Raji (cell line): ENCODE measurements around the gene CTNNA2.

Source experiments
- POLR2A ChIP-seq: IDR thresholded peaks from 2 replicates; pipeline ENCODE4 v1.6.1; 2011; ENCODE audit warnings: low read depth, low read length, control low read depth; ENCODE audit not compliant: insufficient read depth

Gene CTNNA2

DNA sequence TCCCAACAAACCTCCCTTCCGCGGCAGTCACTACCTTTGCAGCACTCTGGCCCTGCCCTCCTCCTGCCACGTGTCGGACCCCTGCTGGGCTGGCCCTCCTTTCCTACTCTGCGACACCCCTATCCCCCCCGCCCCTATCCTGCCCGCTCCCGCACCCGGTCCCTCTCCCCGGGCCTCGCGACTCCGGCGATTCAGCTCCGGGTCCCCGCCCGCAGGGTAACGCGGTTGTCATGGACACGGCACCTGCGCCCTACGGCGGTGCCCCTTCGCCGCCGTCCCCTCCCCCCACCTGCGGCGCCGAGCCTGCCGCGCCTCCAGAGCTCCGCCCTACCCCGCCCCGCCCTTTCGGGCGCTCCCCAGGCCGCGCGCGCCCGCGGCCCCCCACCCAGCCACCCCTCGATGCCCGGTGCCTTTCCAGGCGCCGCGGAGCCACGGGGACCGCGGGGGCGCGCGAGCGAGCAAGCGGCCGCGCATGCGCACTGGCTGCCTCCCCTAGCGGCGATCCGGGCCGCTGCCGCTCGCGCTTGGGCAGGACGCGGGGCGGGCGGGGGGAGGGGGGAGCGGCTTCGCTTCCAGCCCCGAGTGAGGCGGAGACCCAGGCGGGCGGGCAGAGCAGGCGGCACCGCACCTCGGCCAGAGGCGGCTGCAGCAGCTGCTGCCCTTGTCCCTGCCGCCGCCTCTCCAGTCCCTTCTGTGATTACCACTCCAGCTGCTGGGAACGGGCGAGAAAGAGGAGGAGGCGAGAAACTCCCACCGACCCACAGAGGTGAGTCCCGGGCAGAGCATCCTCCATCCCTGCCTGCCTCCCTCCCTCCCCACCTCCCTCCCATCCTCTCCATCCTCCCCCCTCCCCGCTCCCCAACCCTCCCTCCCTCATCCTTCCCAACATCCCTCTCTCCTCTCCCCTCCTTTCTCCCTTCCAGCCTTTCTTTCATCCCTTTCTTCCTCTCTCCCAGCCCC lies at the start of gene CTNNA2:
Gene CTNNA2 (plus strand): TSS at position 610 of the 960 bp plus-strand sequence.
- TF ChIP-seq POLR2A = no peak

DNA sequence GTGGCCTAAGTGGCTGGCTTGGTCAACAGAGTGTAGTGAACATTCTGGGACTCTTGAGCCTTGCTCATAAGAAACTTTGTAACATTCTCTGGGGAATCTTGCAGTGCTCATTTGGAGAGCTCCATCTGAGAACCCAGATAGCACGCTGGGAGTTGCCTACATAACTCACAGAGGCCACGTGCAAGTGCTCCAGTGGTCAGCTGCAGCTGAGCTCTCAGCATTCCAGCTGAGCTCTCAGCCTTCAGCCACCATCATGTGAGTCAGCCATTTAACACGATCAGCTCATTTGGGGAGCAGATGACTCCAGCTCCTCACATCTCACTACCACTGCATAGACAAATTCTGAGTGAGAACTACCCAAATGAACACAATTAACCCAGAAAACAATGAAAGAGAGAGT lies 25.5 kb upstream of the CTNNA2 start:
- no peak for TF ChIP-seq POLR2A

DNA sequence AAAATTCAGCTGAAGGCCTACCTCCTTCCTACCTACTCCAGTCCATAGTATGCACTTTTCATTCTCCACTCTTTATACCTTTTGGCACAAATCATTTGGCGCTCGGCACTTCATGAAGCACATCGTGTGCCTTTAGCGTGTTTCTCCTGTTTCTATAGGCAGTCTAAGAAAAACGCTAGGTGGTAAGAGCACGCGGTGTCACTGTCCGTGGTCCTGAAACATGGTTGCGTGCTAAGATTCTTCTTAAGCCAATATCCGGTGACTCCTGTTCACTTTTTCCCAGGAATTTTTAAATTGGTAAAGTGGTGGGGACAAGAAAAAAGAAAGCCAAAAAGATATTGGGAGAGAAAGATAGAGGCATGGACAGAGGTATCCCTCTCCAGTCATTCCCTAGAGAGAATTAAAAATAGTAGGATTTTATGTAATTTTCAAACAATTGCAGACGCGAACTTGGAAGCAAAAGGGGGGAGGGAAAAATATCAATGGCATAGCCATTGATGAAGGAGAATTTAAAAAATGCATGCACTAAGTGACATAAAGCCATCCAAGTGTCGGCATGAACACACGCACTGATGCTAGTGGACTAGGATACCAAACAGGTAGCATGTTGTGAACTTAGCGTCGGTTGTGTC lies 1.4 kb upstream of the CTNNA2 start:
- TF ChIP-seq POLR2A = no peak

DNA sequence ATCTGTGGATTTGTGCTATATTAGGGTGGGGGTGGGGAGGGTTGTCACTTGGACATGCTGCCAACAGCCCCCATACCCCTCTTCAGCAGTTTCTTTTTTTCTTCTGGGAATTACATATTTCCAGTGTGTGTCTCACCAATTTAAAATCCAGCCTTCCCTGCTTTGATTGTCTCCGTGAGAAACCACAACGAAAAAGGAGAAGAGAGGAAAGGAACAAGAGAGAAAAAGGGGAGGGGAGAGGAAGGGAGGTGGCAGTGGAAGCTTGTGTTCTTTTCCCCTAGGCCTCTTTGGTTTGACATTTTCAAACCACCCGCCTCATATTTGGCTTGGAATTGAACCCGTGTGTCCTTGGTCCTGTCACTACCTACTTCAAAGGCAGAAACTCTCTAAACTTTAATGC lies 860 bp downstream of the CTNNA2 start:
- no peak for TF ChIP-seq POLR2A

DNA sequence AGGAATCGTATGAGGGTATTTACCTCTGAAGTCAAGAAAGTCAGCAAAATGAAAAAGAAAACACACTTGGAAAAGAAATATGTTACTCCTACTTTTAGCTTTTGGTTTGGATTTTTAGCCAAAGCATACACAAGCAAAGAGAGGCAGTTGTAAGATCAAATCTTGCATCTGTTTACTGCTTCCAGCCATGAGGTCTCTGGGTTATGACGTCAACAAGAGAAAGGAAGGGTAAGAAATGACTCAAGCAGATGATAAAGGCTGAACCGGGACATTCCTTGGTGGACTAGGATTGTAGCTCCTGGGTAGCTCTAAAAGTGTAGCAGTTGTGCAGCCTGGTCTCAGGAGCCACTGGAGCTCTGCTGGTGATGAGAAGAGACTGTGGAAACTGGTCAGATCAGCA lies 16.8 kb downstream of the CTNNA2 start:
- TF ChIP-seq POLR2A = no peak

DNA sequence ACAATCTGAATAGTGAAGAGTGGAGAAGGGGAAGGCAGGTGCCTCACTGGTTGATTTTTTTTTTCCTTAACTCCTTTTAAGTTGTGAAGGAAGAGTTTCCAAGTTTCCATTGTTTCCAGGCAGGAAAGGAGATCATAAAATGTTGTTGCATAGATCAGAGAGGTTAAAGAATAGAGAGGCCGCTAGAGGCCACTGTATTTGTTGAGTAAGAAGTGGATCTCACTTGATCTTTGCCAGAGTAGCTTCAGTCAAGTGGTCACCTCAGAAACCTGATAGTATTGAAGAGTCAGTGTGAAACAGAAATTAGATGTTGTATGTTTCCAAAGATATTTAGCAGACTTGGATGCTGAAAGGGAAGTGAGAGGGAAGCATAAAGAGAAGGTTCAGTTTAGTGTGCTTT lies 17.6 kb downstream of the CTNNA2 start:
- no peak for TF ChIP-seq POLR2A

DNA sequence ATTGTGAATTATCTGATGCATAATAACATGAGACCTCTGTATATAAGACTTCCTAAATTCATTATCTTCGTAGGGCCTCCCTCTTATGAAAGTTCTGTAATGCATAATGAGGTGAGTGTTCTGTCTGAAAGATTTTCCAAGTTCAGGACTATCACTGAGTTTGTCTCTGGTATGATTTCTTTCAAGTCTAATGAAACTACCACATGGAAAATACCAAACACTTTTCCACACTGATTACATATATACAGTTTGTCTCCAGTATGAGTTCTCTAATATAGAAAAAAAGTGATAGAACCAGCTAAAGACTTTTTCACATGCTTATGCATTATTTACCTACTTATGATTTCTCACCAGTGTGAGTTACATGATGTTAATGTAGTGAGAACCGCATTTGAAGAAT lies 34.7 kb downstream of the CTNNA2 start:
- TF ChIP-seq POLR2A = no peak

DNA sequence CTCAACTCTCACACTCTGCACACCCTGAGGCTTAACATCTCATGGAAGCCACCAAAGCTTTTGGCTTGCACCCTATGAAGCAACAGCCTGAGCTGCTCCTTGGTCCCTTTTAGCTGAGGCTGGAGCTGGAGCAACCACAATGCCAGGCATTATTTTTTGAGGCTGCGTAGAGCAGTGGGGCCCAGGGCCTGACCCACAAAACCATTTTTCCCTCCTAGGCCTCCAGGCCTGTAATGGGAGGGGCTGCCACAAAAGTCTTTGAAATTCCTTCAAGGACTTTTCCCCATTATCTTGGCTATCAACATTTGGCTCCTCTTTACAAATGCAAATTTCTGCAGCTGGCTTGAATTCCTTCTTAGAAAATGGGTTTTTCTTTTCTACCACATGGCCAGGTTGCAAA lies 39.8 kb downstream of the CTNNA2 start:
- TF ChIP-seq POLR2A = no peak

DNA sequence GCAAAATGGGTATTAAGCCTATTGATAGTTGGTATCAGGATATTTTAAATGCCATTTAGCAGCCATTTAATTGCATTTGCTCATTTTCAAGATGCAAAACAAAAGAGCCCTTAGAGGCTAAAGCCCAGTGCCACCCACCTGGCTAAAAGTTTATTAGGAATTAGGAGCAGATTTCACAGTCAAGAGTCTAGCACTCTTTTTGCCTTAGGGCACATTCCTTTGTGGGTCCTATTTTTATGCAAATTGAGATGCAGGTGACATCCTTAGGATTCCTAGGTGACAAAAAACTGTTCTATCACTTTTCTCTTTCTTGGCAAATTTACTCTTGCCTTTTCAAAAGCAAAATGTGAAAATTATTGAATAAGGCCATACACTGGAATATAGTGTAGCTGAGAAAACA lies 42.0 kb downstream of the CTNNA2 start:
- no peak for TF ChIP-seq POLR2A

DNA sequence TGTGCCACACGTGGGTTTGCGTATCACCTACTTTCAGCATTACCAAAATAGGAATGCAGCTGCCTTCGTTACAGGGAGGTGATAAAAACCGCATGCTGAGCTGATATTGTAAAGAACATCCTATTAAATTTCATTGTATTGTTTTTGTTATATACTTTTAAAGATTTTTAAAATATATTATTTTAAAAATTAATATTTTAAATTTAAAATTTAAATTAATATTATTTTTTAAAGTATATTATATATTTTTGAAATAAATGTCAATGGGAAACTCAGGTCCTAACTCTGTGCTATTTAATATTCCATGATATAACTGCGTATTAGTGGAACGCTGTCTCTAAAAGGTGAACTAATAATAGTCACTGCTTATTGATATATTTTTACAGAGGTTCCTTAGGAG lies 51.2 kb downstream of the CTNNA2 start:
- TF ChIP-seq POLR2A = no peak

DNA sequence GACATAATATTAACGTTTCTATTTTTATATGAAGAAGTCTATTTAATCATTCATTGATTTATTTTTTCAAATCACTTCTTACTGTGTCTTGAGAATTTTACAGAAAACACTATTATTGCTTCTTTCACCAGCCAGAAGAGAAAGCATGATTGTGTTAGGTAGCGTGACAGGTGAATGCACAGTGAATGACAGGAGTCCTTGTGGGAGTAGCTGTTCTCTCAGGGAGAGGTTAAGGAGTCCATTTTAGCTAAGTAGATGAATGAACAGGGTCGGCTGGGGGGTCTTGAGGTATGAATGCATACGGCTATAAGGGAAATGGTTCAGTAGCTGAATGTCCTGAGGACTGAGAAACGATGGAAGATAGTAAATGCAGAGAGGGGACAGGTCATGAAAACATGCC lies 56.2 kb downstream of the CTNNA2 start:
- no peak for TF ChIP-seq POLR2A

DNA sequence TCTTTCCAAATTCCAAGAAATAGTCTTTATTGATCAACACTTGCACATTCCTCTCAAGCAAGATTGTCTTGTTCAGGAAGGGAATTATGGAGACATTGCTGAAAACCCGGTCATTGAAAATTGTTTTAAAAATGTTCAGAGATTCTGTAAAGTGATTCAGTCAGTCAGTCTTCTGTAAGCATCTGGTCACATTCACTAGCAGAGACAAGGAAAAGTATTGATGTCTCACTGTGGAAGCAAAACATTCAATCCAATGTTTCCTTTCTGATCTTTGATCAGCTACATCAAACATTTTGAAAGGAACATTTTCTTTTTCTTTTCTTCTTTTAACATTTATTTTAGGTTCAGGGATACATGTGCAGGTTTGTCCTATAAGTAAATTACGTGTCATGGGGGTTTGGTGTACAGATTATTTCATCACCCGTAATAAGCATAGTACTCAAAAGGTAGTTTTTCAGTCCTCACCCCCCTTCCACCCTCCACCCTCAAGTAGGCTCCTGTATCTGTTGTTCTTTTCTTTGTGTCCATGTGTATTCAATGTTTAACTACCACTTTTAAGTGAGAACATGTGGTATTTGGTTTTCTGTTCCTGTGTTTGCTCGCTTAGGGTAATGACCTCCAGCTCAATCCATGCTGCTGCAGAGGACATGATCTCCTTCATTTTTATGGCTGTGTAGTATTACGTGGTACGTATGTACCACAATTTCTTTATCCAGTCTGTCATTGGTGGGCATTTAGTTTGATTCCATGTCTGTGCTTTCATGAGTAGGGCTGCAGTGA lies 61.2 kb downstream of the CTNNA2 start:
- no peak for TF ChIP-seq POLR2A

DNA sequence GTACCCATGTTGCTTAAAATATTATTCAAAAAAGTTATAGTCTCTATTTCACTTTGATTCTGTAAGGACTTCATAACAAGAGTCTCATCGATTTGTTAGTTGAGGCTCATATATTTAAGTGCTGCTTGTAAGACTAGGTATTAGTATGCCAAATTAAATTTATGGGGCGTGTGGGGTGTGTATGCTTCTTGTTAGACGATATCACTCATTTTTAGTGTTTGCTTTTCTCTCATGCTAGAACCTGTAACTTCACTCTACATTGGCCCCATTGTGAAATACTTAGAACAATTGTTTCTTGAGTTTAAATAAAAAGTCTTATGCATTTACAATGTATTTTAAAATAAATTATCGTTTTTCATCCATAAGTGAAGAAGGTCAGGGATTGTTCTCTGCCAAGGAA lies 63.6 kb downstream of the CTNNA2 start:
- no peak for TF ChIP-seq POLR2A

DNA sequence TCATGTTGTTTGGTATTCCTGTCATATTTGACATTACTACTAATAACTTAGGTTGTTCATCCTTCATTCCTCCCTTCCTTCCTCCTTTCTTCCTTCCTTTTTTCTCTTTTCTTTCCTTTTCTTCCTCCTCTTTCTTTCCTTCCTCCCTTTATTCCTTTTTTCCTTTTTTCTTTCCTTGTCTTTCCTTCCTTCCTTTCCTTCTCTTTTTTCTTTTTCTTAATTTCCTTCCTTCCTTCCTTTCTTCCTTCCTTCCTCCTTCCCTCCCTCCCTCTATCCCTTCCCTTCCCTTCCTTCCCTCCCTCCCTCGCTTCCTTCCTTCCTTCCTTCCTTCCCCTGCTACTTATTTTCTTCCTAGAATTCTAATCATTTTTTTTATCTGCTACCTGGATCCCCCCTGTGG lies 66.1 kb downstream of the CTNNA2 start:
- no peak for TF ChIP-seq POLR2A

DNA sequence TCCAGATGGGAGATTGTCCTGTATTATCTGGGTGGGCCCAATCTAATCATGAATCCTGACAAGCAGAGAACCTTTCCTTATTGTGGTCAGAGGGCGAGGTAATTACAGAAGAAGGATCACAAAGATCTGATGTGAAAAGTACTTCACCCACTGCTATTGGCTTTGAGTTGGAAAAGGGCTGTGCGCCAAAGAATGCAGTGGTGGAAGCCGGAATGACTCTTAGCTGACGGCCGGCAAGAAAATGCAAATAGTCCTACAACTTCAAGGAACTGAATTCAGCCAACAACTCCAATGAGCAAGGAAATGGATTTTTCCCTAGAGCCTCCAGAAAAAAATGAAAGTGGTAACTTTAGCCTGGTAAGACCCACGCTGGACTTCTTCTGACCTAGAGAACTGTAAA lies 67.3 kb downstream of the CTNNA2 start:
- no peak for TF ChIP-seq POLR2A
